Gastrocnemius medialis (tissue), 4 donors: Measurements from ENCODE around the gene ZNF280A. TPM values are rescaled to one million over a fixed set of nuclear protein-coding genes. Genes with fewer than 3 reads are reported as not detected.

Experiments
- ATAC-seq, 2 donors: fragments of 150-250 bp; one replicate each; pipeline ENCODE4 v1.9.1; 2016
- DNase-seq, 2 donors: peaks; one replicate each; pipeline ENCODE4 v3.0.0-alpha.2; 2019
- H3K27ac ChIP-seq, 4 donors: fragments of 200-600 bp; sonication (generic); 1 replicate in 1 of 4; 2 replicates in 3 of 4; pipeline ENCODE4 v1.5.1; 2016 to 2018; ENCODE audit warnings: mild to moderate bottlenecking in 2 of 4, moderate library complexity in 1 of 4
- H3K27me3 ChIP-seq, 3 donors: fragments of 200-600 bp; sonication (generic) in 2 of 3; 1 replicate in 1 of 3; 2 replicates in 2 of 3; pipeline versions ENCODE4 v1.5.1 to v1.6.0; 2016 to 2019; ENCODE audit warnings: mild to moderate bottlenecking in 1 of 3, moderate library complexity in 1 of 3
- H3K36me3 ChIP-seq, 2 donors: fragments of 200-600 bp; sonication (generic) in 1 of 2; one replicate each; pipeline ENCODE4 v1.5.1; 2017 to 2018
- H3K4me1 ChIP-seq, 2 donors: fragments of 200-600 bp; sonication (generic) in 1 of 2; one replicate each; pipeline ENCODE4 v1.5.1; 2016 to 2017; ENCODE audit warnings: mild to moderate bottlenecking in 2 of 2
- H3K4me3 ChIP-seq, 4 donors: fragments of 200-600 bp; sonication (generic) in 3 of 4; 1 replicate in 1 of 4; 2 replicates in 3 of 4; pipeline ENCODE4 v1.5.1; 2016 to 2019; ENCODE audit warnings: mild to moderate bottlenecking in 2 of 4
- H3K9me3 ChIP-seq, 3 donors: fragments of 200-600 bp; sonication (generic) in 2 of 3; 1 replicate in 1 of 3; 2 replicates in 2 of 3; pipeline ENCODE4 v1.5.1; 2016 to 2019
- POLR2A ChIP-seq, 2 donors: fragments of 450-650 bp; IDR thresholded peaks; one replicate each; pipeline ENCODE4 v1.6.1; 2017; ENCODE audit warnings: antibody characterized with exemption in 2 of 2, mild to moderate bottlenecking in 2 of 2, moderate library complexity in 2 of 2
- in situ Hi-C, 4 donors: fragments of 200-750 bp; cut with MboI; loops; one replicate each; pipeline versions ENCODE4 v1.15.0 to v1.8.0; 2017; ENCODE audit warnings: low sequenced_read_pairs in 4 of 4
- intact Hi-C: fragments of 100-400 bp; cut with DNase I; formaldehyde crosslinking; loops from one replicate; pipeline ENCODE4 v1.15.1; 2023; ENCODE audit warnings: low total_unique reads
- total RNA-seq, 4 donors: library from RNA; depleted of rRNA; stranded (reverse); fragments of >200 nt; gene quantifications; one replicate each; pipeline versions ENCODE4 v1.1.0 to v1.2.3, GENCODE V29; 2016
- TF ChIP-seq, protein P1 (sequence below), 5 experiments: fragments of 450-650 bp in 3 of 5; fragments of 200-600 bp in 2 of 5; sonication (generic) in 2 of 5; IDR thresholded peaks in 4 of 5; conservative IDR thresholded peaks in 1 of 5; 1 replicate in 4 of 5; 2 replicates in 1 of 5; pipeline ENCODE4 v1.5.1; 2016 to 2019; ENCODE audit warnings: antibody characterized with exemption in 5 of 5, mild to moderate bottlenecking in 3 of 5, moderate library complexity in 3 of 5

The ZNF280A gene
- total RNA-seq, 4 donors from 2014 or later, result not detected

DNA sequence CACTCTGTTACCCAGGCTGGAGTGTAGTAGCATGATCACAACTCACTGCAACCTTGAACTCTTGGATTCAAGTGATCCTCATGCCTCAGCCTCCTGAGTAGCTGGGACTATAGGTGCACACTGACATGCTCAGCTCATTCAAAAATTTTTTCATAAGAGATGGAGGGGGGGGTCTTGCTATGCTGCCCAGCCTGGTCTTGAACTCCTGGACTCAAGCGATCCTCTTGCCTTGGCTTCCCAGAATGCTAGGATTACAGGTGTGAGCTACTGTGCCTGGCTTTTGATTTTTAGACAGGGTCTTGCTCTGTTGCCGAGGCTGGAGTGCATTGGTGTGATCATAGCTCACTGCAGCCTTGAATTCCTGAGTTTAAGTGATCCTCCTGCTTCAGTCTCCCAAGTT, 25.0 kb upstream of the ZNF280A start:
- intact Hi-C loops (no loop called here), in situ Hi-C loops (no loop called here)
- H3K27me3 ChIP-seq, result peaks cover 0 to 4% (median 3%) of the 10 kb centered on the region in 3 donors

DNA sequence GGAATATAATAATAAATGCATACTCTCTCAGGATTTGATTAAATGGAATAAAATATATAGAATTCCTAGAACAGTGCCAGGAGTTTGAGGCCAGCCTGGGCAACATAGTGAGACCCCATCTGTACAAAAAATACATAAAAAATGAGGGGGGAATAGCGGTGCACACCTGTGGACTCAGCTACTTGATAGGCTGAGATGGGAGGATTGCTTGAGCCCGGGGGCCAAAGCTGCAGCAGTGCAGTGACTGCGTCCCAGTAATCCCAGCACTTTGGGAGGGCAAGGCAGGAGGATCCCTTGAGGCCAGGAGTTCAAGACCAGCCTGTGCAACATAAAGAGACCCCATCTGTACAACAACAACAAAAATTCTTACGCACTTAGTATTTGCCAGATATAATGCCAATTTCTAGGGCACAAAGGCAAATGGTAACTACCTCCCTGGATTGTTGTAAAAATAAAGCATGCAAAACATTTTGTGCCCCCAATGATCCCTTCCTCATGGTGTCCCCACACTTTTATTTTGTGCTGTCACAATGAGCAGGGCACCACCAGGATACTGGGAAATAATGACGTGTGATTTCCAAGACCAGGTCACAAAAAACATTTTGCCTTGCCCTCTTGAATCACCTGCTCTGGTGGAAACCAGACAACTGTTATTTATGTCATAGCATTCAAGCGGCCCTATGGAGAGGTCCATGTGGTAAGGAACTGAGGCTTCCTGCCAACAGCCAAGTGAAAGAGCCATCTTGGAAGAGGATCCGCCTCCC, 18.3 kb upstream of the ZNF280A start:
- H3K27me3 ChIP-seq, result peaks cover 0 to 4% (median 3%) of the 10 kb centered on the region in 3 donors
- TF ChIP-seq, protein P1, sequence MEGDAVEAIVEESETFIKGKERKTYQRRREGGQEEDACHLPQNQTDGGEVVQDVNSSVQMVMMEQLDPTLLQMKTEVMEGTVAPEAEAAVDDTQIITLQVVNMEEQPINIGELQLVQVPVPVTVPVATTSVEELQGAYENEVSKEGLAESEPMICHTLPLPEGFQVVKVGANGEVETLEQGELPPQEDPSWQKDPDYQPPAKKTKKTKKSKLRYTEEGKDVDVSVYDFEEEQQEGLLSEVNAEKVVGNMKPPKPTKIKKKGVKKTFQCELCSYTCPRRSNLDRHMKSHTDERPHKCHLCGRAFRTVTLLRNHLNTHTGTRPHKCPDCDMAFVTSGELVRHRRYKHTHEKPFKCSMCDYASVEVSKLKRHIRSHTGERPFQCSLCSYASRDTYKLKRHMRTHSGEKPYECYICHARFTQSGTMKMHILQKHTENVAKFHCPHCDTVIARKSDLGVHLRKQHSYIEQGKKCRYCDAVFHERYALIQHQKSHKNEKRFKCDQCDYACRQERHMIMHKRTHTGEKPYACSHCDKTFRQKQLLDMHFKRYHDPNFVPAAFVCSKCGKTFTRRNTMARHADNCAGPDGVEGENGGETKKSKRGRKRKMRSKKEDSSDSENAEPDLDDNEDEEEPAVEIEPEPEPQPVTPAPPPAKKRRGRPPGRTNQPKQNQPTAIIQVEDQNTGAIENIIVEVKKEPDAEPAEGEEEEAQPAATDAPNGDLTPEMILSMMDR (IDR thresholded peaks at IDR 0.05 in 4 of 5, conservative IDR thresholded peaks at IDR 0.05 in 1 of 5), result no peak
- no peak for TF ChIP-seq POLR2A (IDR thresholded peaks at IDR 0.05)
- intact Hi-C loops (no loop called here), in situ Hi-C loops (no loop called here)
- no peak overlapping the region for H3K4me3 ChIP-seq
- no peak for DNase-seq
- no peaks in the 10 kb centered on the region for H3K4me1 ChIP-seq
- no peak overlapping the region for H3K27ac ChIP-seq
- H3K9me3 ChIP-seq, result no peaks in the 10 kb centered on the region
- no peak for ATAC-seq
- H3K36me3 ChIP-seq, result no peaks in the 10 kb centered on the region

More for the DNA sequence above, 25.0 kb upstream of the ZNF280A start:
- Histone ChIP-seq H3K27ac (no peak overlapping the region), H3K9me3 (no peaks in the 10 kb centered on the region), H3K4me1 (no peaks in the 10 kb centered on the region), H3K4me3 (no peak overlapping the region), H3K36me3 (no peaks in the 10 kb centered on the region)
- TF ChIP-seq POLR2A (IDR thresholded peaks at IDR 0.05), result no peak
- TF ChIP-seq, protein P1 (IDR thresholded peaks at IDR 0.05 in 4 of 5, conservative IDR thresholded peaks at IDR 0.05 in 1 of 5), result no peak
- DNase-seq (no peak), ATAC-seq (no peak)

DNA sequence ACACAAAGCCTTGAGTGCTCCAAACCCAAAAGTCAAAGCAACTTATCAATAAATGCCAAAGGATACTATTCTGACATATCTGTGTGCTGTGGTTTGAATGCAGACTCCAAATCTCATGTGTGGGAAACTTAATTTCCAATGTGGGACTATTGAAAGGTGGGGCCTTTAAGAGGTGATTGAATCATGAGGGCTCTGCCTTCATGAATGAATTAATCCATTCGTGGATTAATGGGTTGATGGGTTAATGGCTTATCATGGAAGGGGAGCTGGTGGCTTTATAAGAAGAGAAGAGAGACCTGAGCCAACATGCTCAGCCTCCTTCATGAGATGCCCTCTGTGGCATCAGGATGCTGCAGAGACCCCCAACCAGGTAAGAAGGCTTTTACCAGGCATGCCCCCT, 16.8 kb upstream of the ZNF280A start:
- intact Hi-C loops (no loop called here), in situ Hi-C loops (no loop called here)
- H3K36me3 ChIP-seq, result no peaks in the 10 kb centered on the region
- H3K4me1 ChIP-seq, result no peaks in the 10 kb centered on the region
- no peaks in the 10 kb centered on the region for H3K9me3 ChIP-seq
- H3K4me3 ChIP-seq, result no peak overlapping the region
- no peak overlapping the region for H3K27ac ChIP-seq
- ATAC-seq, result no peak
- TF ChIP-seq, protein P1 (IDR thresholded peaks at IDR 0.05 in 4 of 5, conservative IDR thresholded peaks at IDR 0.05 in 1 of 5), result no peak
- no peak for TF ChIP-seq POLR2A (IDR thresholded peaks at IDR 0.05)
- peaks cover 0 to 4% (median 3%) of the 10 kb centered on the region in 3 donors for H3K27me3 ChIP-seq
- DNase-seq, result no peak

DNA sequence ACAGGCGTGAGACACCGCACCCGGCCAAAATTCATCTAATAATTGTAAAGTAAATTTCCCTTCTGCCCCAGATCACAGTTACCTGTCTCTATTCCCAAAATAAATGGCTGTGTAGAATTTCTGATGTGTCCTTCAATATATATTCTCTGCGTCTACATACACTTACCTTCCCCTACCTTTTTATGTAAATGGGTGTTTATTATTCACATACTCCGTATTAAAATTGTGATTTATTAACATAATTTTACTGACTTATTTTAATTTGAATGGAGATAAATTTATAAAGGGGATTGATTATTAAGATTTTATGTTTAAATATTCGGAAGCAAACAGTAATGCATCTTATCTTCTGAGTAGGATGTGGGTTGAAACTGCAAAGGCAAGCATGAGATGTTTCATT, 16.4 kb upstream of the ZNF280A start:
- Histone ChIP-seq H3K4me3 (no peak overlapping the region), H3K4me1 (no peaks in the 10 kb centered on the region), H3K36me3 (no peaks in the 10 kb centered on the region), H3K27ac (no peak overlapping the region), H3K27me3 (peaks cover 0 to 4% (median 3%) of the 10 kb centered on the region in 3 donors), H3K9me3 (no peaks in the 10 kb centered on the region)
- intact Hi-C loops, result no loop called here
- no peak for DNase-seq
- in situ Hi-C loops, result no loop called here
- no peak for ATAC-seq
- no peak for TF ChIP-seq POLR2A (IDR thresholded peaks at IDR 0.05)
- TF ChIP-seq, protein P1 (IDR thresholded peaks at IDR 0.05 in 4 of 5, conservative IDR thresholded peaks at IDR 0.05 in 1 of 5), result no peak
